ENCODE measurements around the gene NEK5. TPM values are rescaled to one million over a fixed set of nuclear protein-coding genes. Genes with fewer than 3 reads are reported as not detected.
"Not testable (repeated sequence)": the region's sequence is repeated elsewhere in the genome, so short reads cannot be mapped to it uniquely, and the experiment has no call there.

NEK5 gene
- total RNA-seq, 1 donor from 2014 or later: 0.50 TPM

DNA sequence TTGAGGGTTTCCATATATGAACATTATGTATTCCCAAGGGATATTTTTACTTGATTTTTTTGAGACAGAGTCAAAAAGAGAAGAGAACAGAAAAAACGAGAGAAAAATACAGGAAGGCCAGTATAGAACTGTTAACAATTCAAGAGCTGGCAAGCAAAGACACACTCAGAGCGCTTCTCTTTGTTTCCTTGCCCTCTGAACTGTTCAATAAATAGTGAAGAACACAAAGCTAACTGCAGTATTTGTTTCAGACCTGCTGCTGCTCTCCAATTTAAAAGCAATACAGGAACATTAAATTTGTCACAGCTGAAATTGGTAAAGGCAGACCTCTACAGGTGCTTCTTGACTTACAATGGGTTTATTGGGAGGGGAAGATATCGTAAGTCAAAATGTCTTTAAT, 44.5 kb upstream of the NEK5 start:
- DNase-seq (ENCODE audit: low read depth) (no peak), FAIRE-seq (no peak)
- Mint-ChIP-seq H3K9me3 (ENCODE audit: unreplicated experiment) (no peaks in the 10 kb centered on the region), H3K27me3 (ENCODE audit: low read depth, unreplicated experiment) (no peaks in the 10 kb centered on the region), H3K27ac (ENCODE audit: unreplicated experiment) (no peak overlapping the region), H3K36me3 (ENCODE audit: low read depth, unreplicated experiment) (no peaks in the 10 kb centered on the region), H3K4me3 (ENCODE audit: unreplicated experiment) (no peak overlapping the region), H3K4me1 (ENCODE audit: low read depth, unreplicated experiment) (peaks cover 1% of the 10 kb centered on the region)
- no peak overlapping the region for H2AFZ ChIP-seq (ENCODE audit: low read depth, low read length)
- no peak overlapping the region for H3K9ac ChIP-seq (ENCODE audit: low read length)
- H4K20me1 ChIP-seq (ENCODE audit: insufficient read depth, low read length): no peaks in the 10 kb centered on the region
- H3K27me3 ChIP-seq (ENCODE audit: insufficient read depth, low read length): no peaks in the 10 kb centered on the region
- H3K27ac ChIP-seq (ENCODE audit: low read depth, low read length): no peak overlapping the region
- H3K4me1 ChIP-seq (ENCODE audit: insufficient read depth, low read length): no peaks in the 10 kb centered on the region
- H3K4me3 ChIP-seq (ENCODE audit: insufficient read depth, low read depth, low read length): no peak overlapping the region
- H3K4me2 ChIP-seq (ENCODE audit: low read length): no peak overlapping the region
- H3K79me2 ChIP-seq (ENCODE audit: insufficient read depth, low read length): no peaks in the 10 kb centered on the region
- H3K36me3 ChIP-seq (ENCODE audit: insufficient read depth, low read length): peaks cover 13% of the 10 kb centered on the region
- TF ChIP-seq CTCF (IDR thresholded peaks at IDR 0.05; ENCODE audit: insufficient read depth, low read depth, low read length) (no peak), EZH2 (IDR thresholded peaks at IDR 0.05; ENCODE audit: insufficient read depth, low read length) (no peak)
- no peaks in the 10 kb centered on the region for H3K9me3 ChIP-seq (ENCODE audit: insufficient read depth, low read depth, low read length)

DNA sequence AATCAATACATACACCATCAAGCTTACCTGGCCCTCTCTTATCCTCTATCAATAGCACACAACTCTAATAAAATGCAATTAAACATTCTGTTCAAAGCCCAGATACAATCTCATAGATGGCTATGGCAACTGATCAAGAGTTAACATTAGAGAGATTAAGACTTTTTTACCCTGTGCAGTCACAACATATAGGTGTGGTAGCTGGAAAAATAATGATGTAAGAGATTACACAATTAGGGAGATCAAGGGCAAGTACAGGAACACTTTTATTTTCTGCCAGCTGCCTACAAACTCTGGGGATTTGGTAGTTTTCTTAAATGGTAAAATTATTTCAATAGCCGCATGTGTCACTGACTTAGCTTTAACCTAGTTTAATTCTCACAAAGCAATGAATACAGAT, 42.8 kb upstream of the NEK5 start:
- H3K4me2 ChIP-seq (ENCODE audit: low read length); H3K27me3 Mint-ChIP-seq (ENCODE audit: low read depth, unreplicated experiment); H3K27me3 ChIP-seq (ENCODE audit: insufficient read depth, low read length); H3K9ac ChIP-seq (ENCODE audit: low read length); H3K27ac Mint-ChIP-seq (ENCODE audit: unreplicated experiment); H3K4me3 Mint-ChIP-seq (ENCODE audit: unreplicated experiment); H3K4me1 ChIP-seq (ENCODE audit: insufficient read depth, low read length); H3K9me3 Mint-ChIP-seq (ENCODE audit: unreplicated experiment); H3K36me3 ChIP-seq (ENCODE audit: insufficient read depth, low read length); H3K79me2 ChIP-seq (ENCODE audit: insufficient read depth, low read length); DNase-seq (ENCODE audit: low read depth); H3K27ac ChIP-seq (ENCODE audit: low read depth, low read length); H3K4me3 ChIP-seq (ENCODE audit: insufficient read depth, low read depth, low read length); H3K9me3 ChIP-seq (ENCODE audit: insufficient read depth, low read depth, low read length); H2AFZ ChIP-seq (ENCODE audit: low read depth, low read length); H3K4me1 Mint-ChIP-seq (ENCODE audit: low read depth, unreplicated experiment); H3K36me3 Mint-ChIP-seq (ENCODE audit: low read depth, unreplicated experiment); H4K20me1 ChIP-seq (ENCODE audit: insufficient read depth, low read length): not testable (repeated sequence)
- peak; percentile 59 for FAIRE-seq

DNA sequence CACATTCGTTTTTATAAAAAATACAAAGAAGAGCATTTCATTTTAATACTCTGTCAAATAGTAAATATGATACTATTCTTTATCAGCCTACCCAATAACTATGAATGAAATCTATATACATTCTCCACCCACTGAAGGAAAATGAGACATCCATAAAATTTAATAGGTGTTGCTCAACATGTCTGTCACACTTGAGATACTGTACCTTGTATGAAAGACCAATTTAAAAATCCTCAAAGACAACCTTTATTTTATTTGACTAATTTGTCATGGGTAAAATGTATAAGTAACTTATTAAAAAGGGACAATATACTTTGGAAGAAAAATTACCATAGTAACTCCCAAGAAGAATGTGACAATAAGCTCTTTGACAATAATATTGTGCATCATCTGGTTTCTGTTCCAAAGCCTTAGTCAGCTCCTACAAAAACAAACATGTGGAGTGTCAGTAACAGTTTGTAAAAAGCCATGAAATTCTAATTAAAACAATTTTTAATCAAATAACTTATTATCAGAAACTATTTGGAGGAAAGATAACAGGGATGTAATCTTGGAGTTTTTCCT, 42.0 kb upstream of the NEK5 start:
- H3K4me1 ChIP-seq (ENCODE audit: insufficient read depth, low read length); H3K27me3 ChIP-seq (ENCODE audit: insufficient read depth, low read length); H3K4me3 Mint-ChIP-seq (ENCODE audit: unreplicated experiment); H3K4me1 Mint-ChIP-seq (ENCODE audit: low read depth, unreplicated experiment); H4K20me1 ChIP-seq (ENCODE audit: insufficient read depth, low read length); FAIRE-seq; H3K79me2 ChIP-seq (ENCODE audit: insufficient read depth, low read length); H3K4me3 ChIP-seq (ENCODE audit: insufficient read depth, low read depth, low read length); H3K4me2 ChIP-seq (ENCODE audit: low read length); H3K9me3 Mint-ChIP-seq (ENCODE audit: unreplicated experiment); H3K9ac ChIP-seq (ENCODE audit: low read length); H3K27ac ChIP-seq (ENCODE audit: low read depth, low read length); H3K9me3 ChIP-seq (ENCODE audit: insufficient read depth, low read depth, low read length); H3K36me3 Mint-ChIP-seq (ENCODE audit: low read depth, unreplicated experiment); DNase-seq (ENCODE audit: low read depth); H3K27ac Mint-ChIP-seq (ENCODE audit: unreplicated experiment); H3K27me3 Mint-ChIP-seq (ENCODE audit: low read depth, unreplicated experiment); H2AFZ ChIP-seq (ENCODE audit: low read depth, low read length); H3K36me3 ChIP-seq (ENCODE audit: insufficient read depth, low read length): not testable (repeated sequence)

DNA sequence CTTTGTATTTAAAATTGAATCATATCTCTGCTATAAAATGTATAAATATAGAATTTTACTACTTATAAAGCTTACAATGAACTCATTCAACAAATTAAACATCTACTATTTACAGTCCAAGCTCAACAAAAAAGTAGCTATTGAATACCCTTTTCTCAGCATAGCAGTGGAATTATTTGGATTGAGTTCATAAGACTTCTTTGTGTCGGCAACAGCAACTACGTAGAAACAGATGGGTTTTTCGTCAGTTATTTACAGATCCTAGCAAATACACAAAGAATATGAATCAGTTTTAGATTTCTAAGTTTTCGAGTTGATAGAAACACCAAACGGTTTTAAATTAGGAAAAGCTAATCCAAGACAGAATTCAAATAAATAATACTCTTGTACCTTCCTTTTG, 41.0 kb upstream of the NEK5 start:
- Histone ChIP-seq H3K4me2 (ENCODE audit: low read length) (no peak overlapping the region), H3K36me3 (ENCODE audit: insufficient read depth, low read length) (peaks cover 6% of the 10 kb centered on the region), H3K79me2 (ENCODE audit: insufficient read depth, low read length) (no peaks in the 10 kb centered on the region), H3K4me1 (ENCODE audit: insufficient read depth, low read length) (no peaks in the 10 kb centered on the region), H3K9me3 (ENCODE audit: insufficient read depth, low read depth, low read length) (no peaks in the 10 kb centered on the region), H3K27ac (ENCODE audit: low read depth, low read length) (no peak overlapping the region), H3K27me3 (ENCODE audit: insufficient read depth, low read length) (no peaks in the 10 kb centered on the region), H2AFZ (ENCODE audit: low read depth, low read length) (no peak overlapping the region), H3K4me3 (ENCODE audit: insufficient read depth, low read depth, low read length) (no peak overlapping the region), H4K20me1 (ENCODE audit: insufficient read depth, low read length) (no peaks in the 10 kb centered on the region), H3K9ac (ENCODE audit: low read length) (no peak overlapping the region)
- H3K9me3 Mint-ChIP-seq (ENCODE audit: unreplicated experiment): no peaks in the 10 kb centered on the region
- no peak overlapping the region for H3K4me3 Mint-ChIP-seq (ENCODE audit: unreplicated experiment)
- no peak for FAIRE-seq
- H3K27me3 Mint-ChIP-seq (ENCODE audit: low read depth, unreplicated experiment): no peaks in the 10 kb centered on the region
- no peak for DNase-seq (ENCODE audit: low read depth)
- peaks cover 4% of the 10 kb centered on the region for H3K36me3 Mint-ChIP-seq (ENCODE audit: low read depth, unreplicated experiment)
- no peaks in the 10 kb centered on the region for H3K4me1 Mint-ChIP-seq (ENCODE audit: low read depth, unreplicated experiment)
- H3K27ac Mint-ChIP-seq (ENCODE audit: unreplicated experiment): no peak overlapping the region
- TF ChIP-seq EZH2 (IDR thresholded peaks at IDR 0.05; ENCODE audit: insufficient read depth, low read length) (no peak), CTCF (IDR thresholded peaks at IDR 0.05; ENCODE audit: insufficient read depth, low read depth, low read length) (no peak)

Data from astrocyte (in vitro differentiated cells and primary cell).